Measurements from ENCODE around the gene AMOTL1. TPM values are rescaled to one million over a fixed set of nuclear protein-coding genes. Genes with fewer than 3 reads are reported as not detected.

AMOTL1 gene
- total RNA-seq, 4 donors from 2014 or later, result 150 to 393 (median 244) TPM

DNA sequence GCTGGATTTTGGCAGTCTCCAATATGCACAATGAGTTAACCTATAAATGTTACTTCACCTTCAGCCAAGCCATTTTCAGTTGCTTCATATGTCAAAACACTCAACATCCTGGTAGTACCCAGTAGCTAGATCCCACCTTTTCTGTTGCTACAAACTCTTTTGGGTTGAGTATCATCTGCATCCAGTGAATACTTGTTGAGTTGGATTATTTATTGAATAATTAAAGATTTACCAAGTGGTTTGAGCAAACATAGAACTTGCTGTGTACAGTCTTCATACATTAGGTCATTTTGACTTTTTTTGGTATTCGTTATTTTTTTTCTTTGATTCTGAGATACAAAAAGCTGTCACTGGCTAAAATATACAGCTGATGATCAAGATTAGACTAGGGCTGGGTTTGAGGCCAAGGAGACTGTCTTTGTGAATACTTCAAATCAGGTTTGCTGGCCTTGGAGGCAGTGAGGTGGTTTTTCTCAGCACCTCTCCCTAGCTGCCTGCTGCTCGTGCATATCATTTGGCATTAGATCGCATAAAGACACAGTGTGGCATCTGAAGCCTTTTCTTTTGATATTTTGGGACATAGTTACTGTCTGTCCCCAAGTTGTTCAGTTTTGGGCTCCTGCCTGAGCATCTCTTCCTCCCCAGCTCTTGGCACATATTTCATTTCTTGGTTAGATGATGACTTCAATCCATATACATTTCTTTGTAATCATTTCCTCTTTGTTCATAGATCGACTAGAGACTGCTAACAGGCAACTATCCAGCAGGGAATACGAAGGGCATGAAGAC is 62.8 kb downstream of the AMOTL1 start:
- in situ Hi-C loops (cut with MboI; ENCODE audit: low sequenced_read_pairs in 4 of 4) (no loop called here), intact Hi-C loops (cut with DNase I; ENCODE audit: low total_unique reads) (no loop called here)
- peaks cover 36 to 46% of the 10 kb centered on the region in 2 donors for H3K4me1 ChIP-seq
- no peaks in the 10 kb centered on the region for H3K9me3 ChIP-seq
- no peak for DNase-seq
- no peak for TF ChIP-seq POLR2A (IDR thresholded peaks at IDR 0.05)
- TF ChIP-seq, protein P1, sequence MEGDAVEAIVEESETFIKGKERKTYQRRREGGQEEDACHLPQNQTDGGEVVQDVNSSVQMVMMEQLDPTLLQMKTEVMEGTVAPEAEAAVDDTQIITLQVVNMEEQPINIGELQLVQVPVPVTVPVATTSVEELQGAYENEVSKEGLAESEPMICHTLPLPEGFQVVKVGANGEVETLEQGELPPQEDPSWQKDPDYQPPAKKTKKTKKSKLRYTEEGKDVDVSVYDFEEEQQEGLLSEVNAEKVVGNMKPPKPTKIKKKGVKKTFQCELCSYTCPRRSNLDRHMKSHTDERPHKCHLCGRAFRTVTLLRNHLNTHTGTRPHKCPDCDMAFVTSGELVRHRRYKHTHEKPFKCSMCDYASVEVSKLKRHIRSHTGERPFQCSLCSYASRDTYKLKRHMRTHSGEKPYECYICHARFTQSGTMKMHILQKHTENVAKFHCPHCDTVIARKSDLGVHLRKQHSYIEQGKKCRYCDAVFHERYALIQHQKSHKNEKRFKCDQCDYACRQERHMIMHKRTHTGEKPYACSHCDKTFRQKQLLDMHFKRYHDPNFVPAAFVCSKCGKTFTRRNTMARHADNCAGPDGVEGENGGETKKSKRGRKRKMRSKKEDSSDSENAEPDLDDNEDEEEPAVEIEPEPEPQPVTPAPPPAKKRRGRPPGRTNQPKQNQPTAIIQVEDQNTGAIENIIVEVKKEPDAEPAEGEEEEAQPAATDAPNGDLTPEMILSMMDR (IDR thresholded peaks at IDR 0.05 in 4 of 5, conservative IDR thresholded peaks at IDR 0.05 in 1 of 5), result no peak
- no peaks in the 10 kb centered on the region for H3K27me3 ChIP-seq
- no peak overlapping the region for H3K27ac ChIP-seq
- peaks cover 0 to 75% of the 10 kb centered on the region in 2 donors for H3K36me3 ChIP-seq
- no peak for ATAC-seq
- H3K4me3 ChIP-seq, result no peak overlapping the region

DNA sequence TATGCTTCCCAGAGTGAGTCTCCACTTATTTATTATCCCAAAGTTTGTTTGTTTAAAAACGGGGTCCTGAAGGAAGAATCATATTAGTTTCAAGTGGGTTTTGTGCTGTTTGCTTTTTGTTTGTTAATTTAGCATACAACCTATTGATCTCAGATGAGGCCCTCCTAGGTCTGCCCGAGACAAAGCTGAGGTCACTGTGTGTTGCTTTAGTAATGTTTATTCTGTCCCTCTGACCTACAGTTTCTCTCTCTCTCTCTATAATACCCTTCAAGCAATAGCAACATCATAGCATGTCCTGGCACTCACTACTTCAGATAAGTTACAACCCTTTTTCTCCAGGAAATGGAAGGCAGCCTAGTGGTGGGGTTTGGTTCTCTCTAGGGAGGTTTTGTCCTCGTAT is 63.4 kb downstream of the AMOTL1 start:
- in situ Hi-C loops (cut with MboI; ENCODE audit: low sequenced_read_pairs in 4 of 4) (no loop called here), intact Hi-C loops (cut with DNase I; ENCODE audit: low total_unique reads) (no loop called here)
- Histone ChIP-seq H3K27ac (no peak overlapping the region), H3K36me3 (peaks cover 0 to 75% of the 10 kb centered on the region in 2 donors), H3K4me3 (no peak overlapping the region), H3K9me3 (no peaks in the 10 kb centered on the region), H3K27me3 (no peaks in the 10 kb centered on the region), H3K4me1 (peaks cover 35 to 44% of the 10 kb centered on the region in 2 donors)
- TF ChIP-seq, protein P1 (IDR thresholded peaks at IDR 0.05 in 4 of 5, conservative IDR thresholded peaks at IDR 0.05 in 1 of 5), result no peak
- no peak for TF ChIP-seq POLR2A (IDR thresholded peaks at IDR 0.05)
- ATAC-seq (no peak), DNase-seq (no peak)

DNA sequence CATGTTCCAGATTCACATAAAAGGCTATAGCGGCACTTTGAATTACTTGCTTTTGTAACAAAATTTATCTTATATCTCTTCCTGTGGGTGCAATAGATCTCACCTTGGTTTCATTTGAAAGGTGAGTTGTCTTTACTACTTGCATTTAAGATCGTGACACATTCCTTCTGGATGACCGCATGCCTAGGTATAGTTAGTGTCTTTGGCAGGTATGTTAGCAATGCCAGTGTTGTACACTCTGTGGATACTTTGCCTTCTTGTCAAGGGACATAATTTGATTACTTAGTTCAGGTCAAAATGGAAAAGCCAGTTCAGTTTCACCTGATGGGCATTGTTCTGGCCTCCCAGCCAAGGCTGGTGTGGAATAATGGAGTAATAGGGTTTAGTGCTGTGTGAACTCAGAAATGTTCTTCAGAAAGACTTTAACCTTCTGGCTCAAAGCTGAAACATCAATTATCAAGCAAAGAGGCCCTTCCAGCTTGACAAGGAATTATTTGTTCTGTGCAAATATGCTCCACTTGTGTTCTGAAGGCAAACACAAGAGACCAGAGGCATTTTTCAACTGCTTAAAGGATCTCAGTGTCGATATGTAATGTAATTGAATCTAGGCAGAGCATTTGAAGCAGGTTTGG is 64.6 kb downstream of the AMOTL1 start:
- H3K4me1 ChIP-seq, result peaks cover 35 to 43% of the 10 kb centered on the region in 2 donors
- no peaks in the 10 kb centered on the region for H3K9me3 ChIP-seq
- H3K36me3 ChIP-seq, result peaks cover 0 to 64% of the 10 kb centered on the region in 2 donors
- ATAC-seq (no peak), DNase-seq (no peak)
- no peaks in the 10 kb centered on the region for H3K27me3 ChIP-seq
- in situ Hi-C loops (cut with MboI; ENCODE audit: low sequenced_read_pairs in 4 of 4), result no loop called here
- intact Hi-C loops (cut with DNase I; ENCODE audit: low total_unique reads), result no loop called here
- H3K4me3 ChIP-seq, result no peak overlapping the region
- no peak overlapping the region for H3K27ac ChIP-seq
- TF ChIP-seq, protein P1 (IDR thresholded peaks at IDR 0.05 in 4 of 5, conservative IDR thresholded peaks at IDR 0.05 in 1 of 5), result no peak
- TF ChIP-seq POLR2A (IDR thresholded peaks at IDR 0.05), result no peak

DNA sequence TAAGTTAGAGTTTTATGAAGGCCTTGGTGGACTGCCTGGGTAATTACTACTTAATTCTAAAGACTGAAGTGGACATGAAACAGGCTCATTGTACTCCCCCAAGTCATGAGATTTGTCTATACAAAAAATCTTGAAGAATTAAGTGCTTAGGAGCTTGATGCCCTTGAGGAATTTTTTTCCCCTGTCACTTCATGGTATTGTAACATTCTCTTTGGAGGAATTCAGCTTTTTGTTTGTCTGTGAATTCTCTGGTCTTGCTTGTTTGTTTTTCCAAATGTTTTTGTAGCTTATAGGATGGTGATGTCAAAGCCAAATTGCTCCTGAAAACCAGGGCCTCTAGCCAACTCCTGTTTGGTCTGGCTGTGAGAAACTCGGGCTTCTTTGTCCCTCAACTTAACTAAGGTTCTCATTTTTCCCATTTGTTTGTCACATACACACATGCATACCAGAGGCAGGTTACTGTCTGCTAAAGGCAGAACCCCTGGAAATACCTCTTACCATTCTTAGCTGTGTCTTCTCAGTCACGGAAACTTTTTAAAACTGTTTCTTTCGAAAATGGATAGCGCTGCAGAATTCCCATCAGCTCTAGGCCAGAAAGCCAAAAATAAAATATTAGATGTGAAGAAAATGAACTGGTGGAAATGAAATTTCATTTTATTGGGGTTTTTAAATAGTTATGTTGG is 66.9 kb downstream of the AMOTL1 start:
- Histone ChIP-seq H3K27ac (peak overlapping the region in 1 of 4 donors; percentile 7), H3K4me1 (peaks cover 36 to 51% of the 10 kb centered on the region in 2 donors), H3K4me3 (no peak overlapping the region), H3K9me3 (no peaks in the 10 kb centered on the region), H3K27me3 (no peaks in the 10 kb centered on the region), H3K36me3 (peaks cover 0 to 53% of the 10 kb centered on the region in 2 donors)
- TF ChIP-seq POLR2A (IDR thresholded peaks at IDR 0.05), result no peak
- TF ChIP-seq, protein P1 (IDR thresholded peaks at IDR 0.05 in 4 of 5, conservative IDR thresholded peaks at IDR 0.05 in 1 of 5), result no peak
- ATAC-seq (no peak), DNase-seq (no peak)
- in situ Hi-C loops (cut with MboI; ENCODE audit: low sequenced_read_pairs in 4 of 4), result no loop called here
- intact Hi-C loops (cut with DNase I; ENCODE audit: low total_unique reads), result no loop called here
